ENCODE results near the gene STXBP6.
"Not testable (repeated sequence)": the region's sequence is repeated elsewhere in the genome, so short reads cannot be mapped to it uniquely, and the experiment has no call there.

STXBP6 gene

DNA sequence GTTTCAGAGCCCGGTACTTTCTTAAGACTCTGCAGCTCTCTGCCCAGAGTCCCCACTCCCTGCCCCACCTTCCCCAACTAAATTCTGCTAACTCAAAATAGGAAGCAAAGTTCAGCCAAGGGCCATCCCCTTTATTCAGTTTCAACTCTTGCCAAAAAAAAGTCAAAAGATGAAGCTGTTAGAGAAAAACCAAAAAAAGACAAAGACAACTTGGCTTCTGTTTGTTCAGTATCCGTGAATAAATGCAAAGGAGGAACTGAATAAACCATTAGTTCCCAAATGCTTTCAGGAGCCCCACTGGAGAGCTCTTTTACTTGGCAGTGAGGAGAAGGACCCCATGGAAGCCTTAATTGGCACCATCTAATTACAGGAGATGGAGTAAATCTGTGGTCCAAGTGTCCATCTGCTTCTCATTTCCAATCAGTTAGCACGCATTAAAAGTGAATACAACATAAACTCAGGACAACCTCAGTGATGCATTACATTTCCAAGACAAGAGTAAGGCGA lies 260.5 kb downstream of the STXBP6 start:
- no peak for DNase-seq

- no peak for DNase-seq
Observed at GRCh38 chr14:24785698-24786097, 264.2 kb downstream of the STXBP6 start.

DNA sequence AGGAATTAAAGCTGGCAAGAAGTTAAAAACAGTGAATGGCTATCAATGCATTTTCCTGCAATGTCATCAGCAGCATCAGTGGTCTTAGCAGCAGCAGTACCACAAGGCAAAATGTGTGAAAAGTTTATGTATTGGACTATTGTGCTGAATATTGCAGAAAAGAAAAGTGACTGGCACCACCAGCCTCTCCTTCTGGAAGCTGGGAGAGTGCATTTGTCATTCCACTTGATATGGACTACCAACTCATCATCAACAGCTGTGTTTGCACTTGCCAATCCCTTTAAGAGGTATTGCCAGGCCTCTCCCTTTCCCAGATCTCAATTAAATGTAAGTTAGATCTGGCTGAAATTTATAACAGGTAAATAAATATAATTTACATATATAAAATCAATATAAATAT lies 265.0 kb downstream of the STXBP6 start:
- no peak for DNase-seq

GRCh38 chr14:24783791-24784190 lies 266.2 kb downstream of the STXBP6 start:
- no peak for DNase-seq

GRCh38 chr14:24780281-24780680 lies 269.7 kb downstream of the STXBP6 start:
- no peak for DNase-seq

DNA sequence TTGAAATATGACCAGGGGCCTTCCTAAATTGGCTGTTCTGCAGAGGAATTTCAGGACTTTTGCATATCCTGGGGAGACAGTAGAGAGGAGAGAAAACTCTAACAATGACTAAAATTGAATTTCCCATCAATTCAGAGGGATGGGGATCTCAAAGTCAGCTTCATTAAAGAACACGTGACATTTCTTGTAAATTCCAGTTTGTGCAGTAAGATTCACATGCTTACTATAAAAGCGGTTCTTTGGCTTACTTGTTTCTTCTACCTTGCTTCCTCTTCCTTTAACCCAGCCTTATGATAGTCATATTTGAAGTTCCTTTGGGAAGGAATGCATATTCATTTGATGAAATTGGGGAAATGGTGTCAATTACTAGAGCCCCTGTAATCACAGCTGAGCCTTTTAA lies 272.3 kb downstream of the STXBP6 start:
- DNase-seq = no peak

DNA sequence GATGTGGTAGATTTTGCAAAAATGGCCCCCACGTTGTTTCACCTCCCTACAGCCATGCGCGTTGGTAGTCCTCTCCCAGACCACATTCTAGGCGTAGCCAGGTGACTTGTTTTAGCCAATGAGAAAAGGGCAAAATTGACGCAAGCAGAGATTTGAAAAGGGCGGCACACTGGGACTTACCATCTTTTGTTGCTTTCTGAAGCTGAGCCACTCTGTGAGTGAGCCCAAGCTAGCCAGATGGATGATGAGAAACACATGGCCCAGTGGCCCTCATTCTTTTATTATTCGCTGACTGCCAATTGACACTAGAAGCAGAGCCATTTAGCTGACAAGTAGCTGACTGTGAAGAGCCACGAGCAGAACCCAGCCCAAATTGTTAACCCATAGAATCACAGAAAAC lies 274.0 kb downstream of the STXBP6 start:
- DNase-seq = no peak

- DNase-seq = no peak
Observed at GRCh38 chr14:24774187-24774915, 275.6 kb downstream of the STXBP6 start.

GRCh38 chr14:24773564-24773963 lies 276.4 kb downstream of the STXBP6 start:
- DNase-seq = not testable (repeated sequence)

- no peak for DNase-seq
Observed at GRCh38 chr14:24766434-24766833, 283.5 kb downstream of the STXBP6 start.

GRCh38 chr14:24761141-24761540 lies 288.8 kb downstream of the STXBP6 start:
- DNase-seq = no peak

Data from fibroblast of skin of right biceps (primary cell).